H1 (cell line): ENCODE data around the gene CPLANE2.

ENCODE experiments used
- CEBPB ChIP-seq: IDR thresholded peaks from 2 replicates; pipeline ENCODE4 v1.6.1; 2012; ENCODE audit warnings: low read depth, low read length
- CHD2 ChIP-seq: IDR thresholded peaks from 2 replicates; pipeline ENCODE4 v1.6.1; 2012; ENCODE audit warnings: low read length, improper control_type of control experiment
- CTCF ChIP-seq, 3 experiments: IDR thresholded peaks; 1 replicate in 2 of 3; 2 replicates in 1 of 3; pipeline versions ENCODE4 v1.5.1 to v1.6.1; 2011; ENCODE audit warnings: low read length in 3 of 3, mild to moderate bottlenecking in 3 of 3, inconsistent platforms in 2 of 3, low read depth in 1 of 3, moderate library complexity in 1 of 3; ENCODE audit not compliant: insufficient read depth in 1 of 3; ENCODE audit errors: control extremely low read depth in 1 of 3
- EZH2 ChIP-seq: fragments of 200-600 bp; sonication (generic); IDR thresholded peaks from 2 replicates; pipeline ENCODE4 v1.7.1; 2012; ENCODE audit warnings: low read depth, mild to moderate bottlenecking, moderate library complexity, low read length, inconsistent platforms; ENCODE audit not compliant: severe bottlenecking
- GABPA ChIP-seq: IDR thresholded peaks from 2 replicates; pipeline ENCODE4 v1.6.1; 2011; ENCODE audit warnings: mild to moderate bottlenecking, low read length, moderate library complexity, borderline replicate concordance; ENCODE audit not compliant: insufficient read depth
- MAX ChIP-seq: IDR thresholded peaks from 2 replicates; pipeline ENCODE4 v1.6.1; 2012; ENCODE audit warnings: inconsistent platforms
- POLR2AphosphoS5 ChIP-seq: IDR thresholded peaks from 2 replicates; pipeline ENCODE4 v1.6.1; 2011; ENCODE audit warnings: low read depth, low read length
- RFX5 ChIP-seq: IDR thresholded peaks from 2 replicates; pipeline ENCODE4 v1.6.1; 2011; ENCODE audit warnings: low read depth, low read length, improper control_type of control experiment, borderline replicate concordance
- SUZ12 ChIP-seq: fragments of 200-600 bp; sonication (generic); IDR thresholded peaks from 2 replicates; pipeline ENCODE4 v1.6.1; 2012; ENCODE audit warnings: mild to moderate bottlenecking, inconsistent platforms, low read length, moderate library complexity, mixed read lengths
- TF ChIP-seq, protein P1 (sequence below): IDR thresholded peaks from 2 replicates; pipeline ENCODE4 v1.6.1; 2011; ENCODE audit warnings: low read length, improper control_type of control experiment

GRCh38 chr1:16249596-16250241 is 12.7 kb upstream of the CPLANE2 start:
- TF ChIP-seq CEBPB (no peak), CHD2 (no peak), POLR2AphosphoS5 (no peak), MAX (no peak), CTCF (IDR thresholded peaks at IDR 0.05; ENCODE audit: control extremely low read depth in 1 of 3, insufficient read depth in 1 of 3, low read depth in 1 of 3, low read length in 3 of 3) (no peak), EZH2 (no peak), SUZ12 (no peak), RFX5 (no peak), GABPA (no peak)
- TF ChIP-seq, protein P1, sequence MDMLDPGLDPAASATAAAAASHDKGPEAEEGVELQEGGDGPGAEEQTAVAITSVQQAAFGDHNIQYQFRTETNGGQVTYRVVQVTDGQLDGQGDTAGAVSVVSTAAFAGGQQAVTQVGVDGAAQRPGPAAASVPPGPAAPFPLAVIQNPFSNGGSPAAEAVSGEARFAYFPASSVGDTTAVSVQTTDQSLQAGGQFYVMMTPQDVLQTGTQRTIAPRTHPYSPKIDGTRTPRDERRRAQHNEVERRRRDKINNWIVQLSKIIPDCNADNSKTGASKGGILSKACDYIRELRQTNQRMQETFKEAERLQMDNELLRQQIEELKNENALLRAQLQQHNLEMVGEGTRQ: no peak
